ENCODE measurements around the gene GTF2F2.
"Not testable (repeated sequence)": the region's sequence is repeated elsewhere in the genome, so short reads cannot be mapped to it uniquely, and the experiment has no call there.

The GTF2F2 gene

GRCh38 chr13:45178349-45179162 lies 58.2 kb downstream of the GTF2F2 start:
- peak; percentile 84 for DNase-seq (ENCODE audit: low spot score)
- FAIRE-seq, result peak; percentile 79

- DNase-seq (ENCODE audit: low spot score) (peak; percentile 29), FAIRE-seq (peak; percentile 53)
These were observed 59.1 kb downstream of the GTF2F2 start for GRCh38 chr13:45179428-45179827.

DNA sequence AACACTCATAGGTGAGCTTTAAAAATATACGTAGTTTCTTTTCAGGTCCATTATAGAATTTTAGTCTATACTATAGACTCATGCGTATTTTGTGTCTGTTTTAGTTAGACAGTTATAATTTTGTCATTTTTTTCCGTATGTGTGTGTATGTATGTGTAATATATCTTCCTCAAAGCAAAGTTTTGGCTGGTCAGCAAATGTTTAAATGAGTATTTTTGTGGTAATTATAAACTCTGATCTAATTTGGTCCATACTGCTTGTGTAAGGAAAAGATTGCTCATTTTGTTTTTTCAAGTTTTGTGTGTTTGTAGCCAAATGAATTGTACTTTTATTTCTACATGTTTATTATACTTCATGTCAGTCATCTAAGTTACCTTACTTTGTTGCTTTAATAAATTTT lies 60.0 kb downstream of the GTF2F2 start:
- DNase-seq (ENCODE audit: low spot score) (no peak), FAIRE-seq (no peak)

DNA sequence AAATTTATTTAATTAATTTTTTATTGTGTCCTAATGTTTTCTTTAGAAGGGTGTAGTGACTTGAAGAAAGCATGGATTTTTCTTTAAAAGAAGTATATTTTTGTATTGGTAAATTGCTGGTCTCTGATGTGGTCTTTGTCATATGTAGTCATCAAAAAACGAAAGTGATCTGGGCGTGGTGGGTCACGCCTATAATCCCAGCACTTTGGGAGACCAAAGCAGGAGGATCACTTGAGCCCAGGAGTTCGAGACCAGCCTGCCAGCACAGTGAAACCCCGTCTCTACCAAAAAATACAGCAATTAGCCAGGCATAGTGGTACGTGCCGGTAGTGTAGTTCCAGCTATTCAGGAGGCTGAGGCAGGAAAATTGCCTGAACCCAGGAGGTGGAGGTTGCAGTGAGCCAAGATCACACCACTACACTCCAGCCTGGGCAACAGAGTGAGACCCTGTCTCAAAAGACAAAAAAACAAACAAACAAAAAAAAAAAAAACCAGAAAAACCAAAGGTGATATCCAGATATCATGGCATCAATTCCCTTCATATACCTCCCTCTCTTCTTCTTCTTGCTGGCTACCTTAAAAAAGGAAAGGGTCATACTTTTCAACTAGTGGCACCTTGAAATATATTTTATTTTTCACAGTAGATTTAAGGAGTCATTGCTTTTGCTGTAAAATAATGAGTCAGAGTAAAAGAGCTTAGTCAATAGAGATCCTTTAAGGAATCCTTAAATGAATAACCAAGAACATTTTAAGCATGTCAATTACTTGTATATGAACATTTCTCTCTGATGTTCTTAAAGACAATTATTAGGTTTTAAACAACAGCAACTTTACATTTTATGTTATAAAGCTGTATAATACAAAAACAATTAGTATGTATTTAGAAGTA lies 60.6 kb downstream of the GTF2F2 start:
- peak; percentile 89 for FAIRE-seq
- DNase-seq (ENCODE audit: low spot score), result peak; percentile 44

- FAIRE-seq (no peak), DNase-seq (ENCODE audit: low spot score) (no peak)
These were observed 64.4 kb downstream of the GTF2F2 start for GRCh38 chr13:45184693-45185092.

- DNase-seq (ENCODE audit: low spot score) (no peak), FAIRE-seq (no peak)
These were observed 65.0 kb downstream of the GTF2F2 start for GRCh38 chr13:45185286-45185685.

GRCh38 chr13:45189077-45189476 lies 68.8 kb downstream of the GTF2F2 start:
- DNase-seq (ENCODE audit: low spot score); FAIRE-seq: not testable (repeated sequence)

GRCh38 chr13:45189511-45189910 lies 69.2 kb downstream of the GTF2F2 start:
- peak; percentile 98 for FAIRE-seq
- peak; percentile 95 for DNase-seq (ENCODE audit: low spot score)

GRCh38 chr13:45191874-45192273 lies 71.6 kb downstream of the GTF2F2 start:
- FAIRE-seq (no peak), DNase-seq (ENCODE audit: low spot score) (no peak)

DNA sequence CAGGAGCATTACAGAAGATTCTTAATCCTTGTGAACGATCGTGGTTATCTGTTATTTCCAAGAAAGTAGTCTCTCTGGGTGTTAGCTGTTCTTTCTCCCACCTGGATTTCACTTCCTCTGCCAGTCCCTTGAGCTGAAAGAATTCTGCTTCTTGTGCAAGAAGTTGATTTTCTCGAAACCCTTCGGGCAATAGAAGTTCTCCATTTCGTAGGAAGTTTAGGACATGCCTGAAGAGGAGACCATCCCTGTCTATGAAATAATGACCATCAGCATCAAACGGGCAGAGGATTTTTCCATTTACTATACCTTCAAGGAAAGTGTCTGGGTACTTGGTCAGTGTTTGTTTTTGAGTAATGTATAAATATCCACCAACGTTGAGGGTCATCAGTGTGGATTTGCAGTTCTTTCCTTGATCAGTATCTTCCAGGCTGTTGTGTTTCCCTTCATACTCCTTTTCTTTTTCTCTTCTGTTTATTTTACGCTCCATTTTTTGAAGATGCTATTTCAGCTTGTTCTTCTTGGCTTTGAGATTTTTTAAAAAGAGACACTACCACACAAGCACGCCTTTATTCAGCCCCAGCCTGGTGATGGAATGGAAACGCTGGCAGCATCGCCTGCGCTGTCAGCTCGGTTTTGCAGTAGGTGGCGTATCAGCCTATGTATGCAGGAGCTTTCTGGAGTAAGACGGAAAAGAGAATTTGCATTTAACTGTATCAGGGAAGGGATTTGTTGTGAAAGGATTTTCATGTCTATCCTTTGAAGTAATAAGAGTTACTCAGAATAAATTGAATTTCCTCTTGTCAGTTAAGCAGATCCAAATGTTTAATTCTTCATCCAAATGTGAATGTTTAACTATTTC lies 74.0 kb downstream of the GTF2F2 start:
- peak; percentile 83 for FAIRE-seq

GRCh38 chr13:45195421-45195820 lies 75.1 kb downstream of the GTF2F2 start:
- FAIRE-seq (no peak), DNase-seq (ENCODE audit: low spot score) (no peak)

More for the DNA sequence above, 74.0 kb downstream of the GTF2F2 start:
- peak; percentile 63 for DNase-seq (ENCODE audit: low spot score)

DNA sequence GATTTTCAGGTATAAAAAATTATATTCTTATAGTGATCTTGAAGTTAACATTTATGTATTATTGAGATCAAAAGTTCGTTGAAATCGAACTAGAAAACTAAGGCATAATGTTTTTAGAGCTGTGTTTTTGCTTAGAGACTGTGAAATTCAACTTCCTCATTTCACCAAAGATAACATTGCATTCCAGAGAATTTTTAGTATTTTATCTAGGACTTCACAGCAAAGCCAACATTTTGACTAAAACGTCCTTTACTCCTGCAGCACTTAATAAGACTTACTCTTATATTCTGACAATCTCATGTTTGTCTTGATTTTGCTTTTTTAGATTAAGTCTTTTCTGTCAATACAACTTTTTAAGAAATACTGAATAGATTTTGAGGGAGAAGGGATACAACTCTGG lies 75.8 kb downstream of the GTF2F2 start:
- DNase-seq (ENCODE audit: low spot score) (no peak), FAIRE-seq (peak; percentile 10)

GRCh38 chr13:45196622-45197021 lies 76.3 kb downstream of the GTF2F2 start:
- DNase-seq (ENCODE audit: low spot score) (peak; percentile 79), FAIRE-seq (peak; percentile 90)

DNA sequence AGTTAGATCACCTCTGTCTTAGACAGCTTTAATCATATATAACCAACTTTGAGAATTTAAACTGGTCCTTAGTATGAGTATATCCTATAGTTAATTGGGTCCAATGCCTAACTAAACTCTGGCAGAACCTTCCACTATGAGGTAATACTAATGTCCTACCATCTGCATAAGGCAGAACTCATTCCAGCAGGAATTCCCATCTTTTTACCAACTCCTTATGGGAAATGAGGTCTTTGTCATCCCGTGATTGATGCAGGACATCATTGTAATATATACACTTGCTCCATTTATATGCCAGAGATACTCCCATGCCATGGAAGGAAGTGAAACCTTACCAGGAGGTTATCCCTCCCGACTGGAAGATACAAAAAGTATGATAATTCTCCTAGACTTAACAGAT lies 77.7 kb downstream of the GTF2F2 start:
- no peak for FAIRE-seq
- no peak for DNase-seq (ENCODE audit: low spot score)

GRCh38 chr13:45198924-45199323 lies 78.6 kb downstream of the GTF2F2 start:
- DNase-seq (ENCODE audit: low spot score), result no peak

GRCh38 chr13:45199711-45200110 lies 79.4 kb downstream of the GTF2F2 start:
- DNase-seq (ENCODE audit: low spot score) (no peak), FAIRE-seq (no peak)

More at GRCh38 chr13:45198924-45199323, 78.6 kb downstream of the GTF2F2 start:
- no peak for FAIRE-seq

DNA sequence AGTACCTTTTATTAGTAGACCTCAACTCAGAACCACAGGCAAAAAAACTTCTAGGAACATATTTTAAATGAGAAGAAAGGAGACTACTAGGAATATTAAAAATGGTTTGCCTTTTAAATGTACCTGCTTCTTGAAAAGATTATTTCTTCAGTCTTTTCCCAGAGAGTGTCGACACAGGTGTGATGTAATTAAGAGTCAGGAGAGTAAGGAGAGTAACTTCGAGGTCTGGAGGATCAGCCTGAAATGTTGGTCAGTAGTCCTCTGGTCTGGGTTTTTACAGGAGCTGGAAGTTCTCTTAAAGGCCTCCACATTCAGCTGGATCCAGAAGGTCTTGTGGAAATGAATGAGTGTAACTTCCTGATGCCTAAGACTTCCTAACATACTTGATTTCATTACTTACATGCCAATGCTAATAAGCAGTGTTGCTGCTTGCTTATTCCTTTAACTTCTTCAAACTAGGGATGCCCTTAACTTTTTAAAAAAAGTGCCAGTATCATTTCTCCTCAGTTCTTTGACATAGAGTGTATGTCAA lies 80.5 kb downstream of the GTF2F2 start, which contains the start of gene KCTD4:
Gene KCTD4, minus strand, starts transcription at position 345 of the 532 bp plus-strand sequence. CDS start 6,478 bp downstream, outside the sequence.
- DNase-seq (ENCODE audit: low spot score), result no peak
- FAIRE-seq, result no peak

DNA sequence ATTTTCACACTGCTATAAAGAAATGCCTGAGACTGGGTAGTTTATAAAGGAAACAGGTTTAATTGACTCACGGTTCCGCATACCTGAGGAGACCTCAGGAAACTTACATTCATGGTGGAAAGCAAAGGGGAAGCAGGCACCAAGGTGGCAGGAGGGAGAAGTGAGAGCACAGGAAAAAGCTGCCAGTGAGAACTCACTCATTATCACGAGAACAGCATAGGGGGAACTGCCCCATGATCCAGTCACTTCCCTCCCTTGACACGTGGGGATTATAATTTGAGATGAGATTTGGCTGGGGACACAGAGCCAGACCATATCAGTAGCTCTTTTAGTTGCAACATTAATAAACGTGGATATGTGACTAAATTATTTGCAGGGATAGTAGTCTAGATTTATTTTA lies 84.8 kb downstream of the GTF2F2 start:
- FAIRE-seq (no peak), DNase-seq (ENCODE audit: low spot score) (no peak)

- FAIRE-seq (peak; percentile 98), DNase-seq (ENCODE audit: low spot score) (peak; percentile 93)
These were observed 86.0 kb downstream of the GTF2F2 start for GRCh38 chr13:45206340-45206739.

DNA sequence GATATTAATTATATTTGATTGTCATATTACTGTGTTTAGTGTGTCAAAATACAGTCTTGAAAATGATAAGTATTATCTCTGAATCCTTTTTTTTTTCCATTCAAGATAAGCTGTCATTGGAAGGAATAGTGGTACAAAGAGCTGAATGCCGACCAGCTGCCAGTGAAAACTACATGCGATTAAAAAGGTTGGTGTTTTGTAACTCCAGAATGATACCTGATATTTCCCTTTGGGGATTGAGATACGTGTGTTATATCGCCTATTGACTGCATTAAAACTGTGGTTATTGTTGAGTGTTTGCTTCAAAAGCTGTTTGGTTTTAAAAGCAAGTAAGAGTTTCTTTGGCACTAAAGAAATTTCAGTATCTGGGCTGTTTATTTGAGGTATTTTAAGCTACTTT lies 87.0 kb downstream of the GTF2F2 start:
- FAIRE-seq (peak; percentile 10), DNase-seq (ENCODE audit: low spot score) (no peak)

DNA sequence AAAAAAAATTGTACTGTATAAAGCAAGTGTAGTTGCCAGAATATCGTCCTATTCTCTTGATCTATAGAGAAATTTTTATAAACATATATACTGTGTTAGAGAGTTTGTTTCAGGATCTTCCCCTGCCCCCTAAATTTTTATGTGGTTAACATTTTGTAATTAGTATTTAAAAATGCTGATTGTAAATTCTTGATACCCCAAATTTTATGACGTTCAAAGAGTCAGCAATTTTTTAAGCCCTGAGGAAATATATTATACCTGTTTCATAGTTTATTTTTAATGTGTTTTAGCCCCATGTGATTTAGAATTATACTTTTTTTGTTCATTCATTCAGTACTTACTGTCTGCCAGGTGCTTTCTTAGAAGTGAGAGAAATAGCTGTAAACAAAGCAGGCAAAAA lies 87.8 kb downstream of the GTF2F2 start:
- FAIRE-seq (no peak), DNase-seq (ENCODE audit: low spot score) (no peak)
